ENCODE data around the gene DIPK2B. TPM values are rescaled to one million over a fixed set of nuclear protein-coding genes. Genes with fewer than 3 reads are reported as not detected.

DIPK2B gene
- under 1 TPM in 2 of 6 donors, not detected in 4; 0.06 to 0.26 TPM for polyA plus RNA-seq (ENCODE audit: low read depth in 6 of 6)

- peaks cover 0 to 8% (median 2%) of the 10 kb centered on the region in 7 donors for H3K9me3 Mint-ChIP-seq
- no peak for ATAC-seq (ENCODE audit: low read depth in 2 of 2)
- no peak for DNase-seq
- H3K4me1 Mint-ChIP-seq: no peaks in the 10 kb centered on the region
- no peak within 1 kb of the TSS for H3K27ac Mint-ChIP-seq
- H3K4me3 Mint-ChIP-seq: peak within 1 kb of the TSS in 1 of 8 donors; percentile 31
- no peaks in the 10 kb centered on the region for H3K36me3 Mint-ChIP-seq
- H3K27me3 Mint-ChIP-seq: peaks cover 21 to 57% (median 30%) of the 10 kb centered on the region in 3 donors
Measured at GRCh38 chrX:45200741-45201234, at the start of gene DIPK2B. TSS of gene DIPK2B (minus strand) at chrX:45200876. CDS start at chrX:45200826, 50 bp downstream.

GRCh38 chrX:45240301-45240700 is 39.6 kb upstream of the DIPK2B start:
- H3K4me3 Mint-ChIP-seq: no peak overlapping the region
- DNase-seq (no peak), ATAC-seq (ENCODE audit: low read depth in 2 of 2) (no peak)
- H3K27me3 Mint-ChIP-seq: peaks cover 0 to 6% (median 0%) of the 10 kb centered on the region in 3 donors
- peaks cover 0 to 10% (median 3%) of the 10 kb centered on the region in 7 donors for H3K9me3 Mint-ChIP-seq
- peak overlapping the region in 1 of 6 donors; percentile 27 for H3K27ac Mint-ChIP-seq
- H3K4me1 Mint-ChIP-seq: no peaks in the 10 kb centered on the region
- no peaks in the 10 kb centered on the region for H3K36me3 Mint-ChIP-seq

DNA sequence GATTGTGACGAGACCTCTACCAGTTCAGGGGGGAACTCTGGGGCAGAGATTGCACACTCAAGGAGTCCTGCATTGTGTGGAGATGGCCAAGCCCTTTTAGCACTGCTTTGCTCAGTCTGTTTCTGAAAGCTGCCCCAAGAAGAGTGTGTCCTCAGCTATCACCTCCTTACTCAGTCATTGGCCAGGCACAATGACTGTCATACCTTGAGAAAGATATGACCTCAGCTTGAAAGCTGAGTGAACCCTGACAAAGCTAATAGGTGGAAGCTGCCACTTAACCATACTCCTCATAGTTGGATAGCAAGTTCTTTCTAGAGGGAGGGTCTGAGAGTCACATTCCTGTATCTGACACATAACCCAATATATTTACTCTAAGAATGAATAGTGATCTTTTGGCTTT is 37.8 kb upstream of the DIPK2B start:
- Mint-ChIP-seq H3K36me3 (no peaks in the 10 kb centered on the region), H3K4me1 (peaks cover 0 to 5% (median 2%) of the 10 kb centered on the region in 3 donors), H3K27ac (no peak overlapping the region), H3K27me3 (peaks cover 0 to 6% (median 0%) of the 10 kb centered on the region in 3 donors), H3K4me3 (no peak overlapping the region), H3K9me3 (peaks cover 0 to 3% (median 0%) of the 10 kb centered on the region in 7 donors)
- no peak for DNase-seq
- ATAC-seq (ENCODE audit: low read depth in 2 of 2): no peak

GRCh38 chrX:45233531-45233930 is 32.9 kb upstream of the DIPK2B start:
- H3K36me3 Mint-ChIP-seq: no peaks in the 10 kb centered on the region
- H3K4me3 Mint-ChIP-seq: peak overlapping the region in 1 of 8 donors; percentile 42
- peaks cover 0 to 6% (median 0%) of the 10 kb centered on the region in 7 donors for H3K9me3 Mint-ChIP-seq
- H3K27me3 Mint-ChIP-seq: peaks cover 0 to 6% (median 0%) of the 10 kb centered on the region in 3 donors
- no peak for DNase-seq
- no peak for ATAC-seq (ENCODE audit: low read depth in 2 of 2)
- H3K27ac Mint-ChIP-seq: peak overlapping the region in 2 of 6 donors; percentile 48 to 68
- peaks cover 34 to 35% (median 34%) of the 10 kb centered on the region in 3 donors for H3K4me1 Mint-ChIP-seq

DNA sequence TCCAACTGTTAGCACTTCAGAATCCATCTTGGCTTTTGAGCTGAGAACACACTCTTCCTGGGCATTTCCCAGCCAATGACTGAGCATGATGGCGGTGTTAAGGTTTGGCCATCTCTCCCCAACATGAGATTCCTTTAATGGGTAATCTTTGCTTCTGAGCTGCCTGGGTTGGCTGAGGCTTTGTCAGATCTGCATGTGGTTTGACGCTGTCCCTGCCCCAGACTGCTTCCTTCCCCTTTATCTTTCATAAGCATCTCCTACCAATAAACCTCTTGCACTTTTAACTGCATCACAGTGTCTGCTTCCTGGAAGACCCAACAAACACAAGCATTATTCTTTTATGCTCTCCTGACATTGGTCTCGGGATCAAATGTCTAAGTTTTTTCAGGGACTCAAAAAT is 31.5 kb upstream of the DIPK2B start:
- Mint-ChIP-seq H3K4me1 (peaks cover 34 to 41% (median 34%) of the 10 kb centered on the region in 3 donors), H3K4me3 (peak overlapping the region in 5 of 8 donors; percentile 31 to 80 (median 49)), H3K36me3 (no peaks in the 10 kb centered on the region), H3K27me3 (no peaks in the 10 kb centered on the region), H3K27ac (peak overlapping the region in 4 of 6 donors; percentile 16 to 48 (median 34)), H3K9me3 (peaks cover 0 to 6% (median 0%) of the 10 kb centered on the region in 7 donors)
- peak; percentile 9 for DNase-seq
- peak; percentile 59 to 60 for ATAC-seq (ENCODE audit: low read depth in 2 of 2)

DNA sequence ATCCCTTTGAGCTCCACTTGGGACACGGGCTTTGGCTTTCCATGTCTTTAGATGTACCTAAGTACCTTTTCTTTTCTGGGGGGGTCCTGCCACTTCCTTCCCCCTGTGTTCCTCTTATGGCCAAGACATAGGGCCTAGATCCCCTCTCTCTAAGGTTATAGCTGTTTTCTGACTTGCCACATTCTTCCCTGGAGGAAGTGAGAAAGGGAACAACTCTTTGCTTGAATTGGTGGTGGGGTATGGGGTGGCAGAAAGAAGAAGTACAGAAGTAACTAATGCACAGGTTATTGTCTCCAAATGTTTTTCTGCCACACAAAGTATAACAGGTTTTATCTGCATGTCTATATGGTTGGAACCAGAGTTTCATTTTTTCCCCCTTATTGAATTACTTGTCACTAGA is 29.7 kb upstream of the DIPK2B start:
- Mint-ChIP-seq H3K36me3 (no peaks in the 10 kb centered on the region), H3K4me3 (peak overlapping the region in 5 of 8 donors; percentile 16 to 74 (median 71)), H3K27me3 (no peaks in the 10 kb centered on the region), H3K4me1 (peaks cover 34 to 41% (median 34%) of the 10 kb centered on the region in 3 donors), H3K9me3 (peaks cover 0 to 6% (median 0%) of the 10 kb centered on the region in 7 donors), H3K27ac (peak overlapping the region in 2 of 6 donors; percentile 54 to 94)
- DNase-seq (peak; percentile 36), ATAC-seq (ENCODE audit: low read depth in 2 of 2) (peak; percentile 80 to 87)

DNA sequence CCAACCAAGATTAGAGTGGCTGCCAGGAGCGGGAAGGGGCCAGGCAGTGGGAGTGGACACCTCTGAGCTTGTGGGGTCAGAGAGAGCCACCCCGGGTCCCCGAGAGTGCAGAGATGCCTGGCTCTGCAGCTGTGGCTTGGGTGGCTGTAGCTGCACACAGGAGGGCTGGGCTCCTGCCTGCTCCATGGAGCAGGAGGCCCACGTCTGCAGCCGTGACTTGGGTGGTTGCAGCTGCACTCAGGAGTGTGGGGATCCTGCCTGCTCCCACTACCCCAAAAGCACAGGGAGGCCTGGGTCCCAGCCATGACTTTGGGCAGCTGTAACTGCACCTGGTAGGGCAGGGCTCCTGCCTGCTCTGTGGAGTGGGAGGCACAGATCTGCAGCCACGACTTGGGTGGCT is 28.7 kb upstream of the DIPK2B start:
- H3K36me3 Mint-ChIP-seq: no peaks in the 10 kb centered on the region
- H3K27me3 Mint-ChIP-seq: no peaks in the 10 kb centered on the region
- ATAC-seq (ENCODE audit: low read depth in 2 of 2) (no peak), DNase-seq (no peak)
- no peak overlapping the region for H3K27ac Mint-ChIP-seq
- peaks cover 0 to 6% (median 0%) of the 10 kb centered on the region in 7 donors for H3K9me3 Mint-ChIP-seq
- H3K4me3 Mint-ChIP-seq: no peak overlapping the region
- peaks cover 34 to 41% (median 34%) of the 10 kb centered on the region in 3 donors for H3K4me1 Mint-ChIP-seq

DNA sequence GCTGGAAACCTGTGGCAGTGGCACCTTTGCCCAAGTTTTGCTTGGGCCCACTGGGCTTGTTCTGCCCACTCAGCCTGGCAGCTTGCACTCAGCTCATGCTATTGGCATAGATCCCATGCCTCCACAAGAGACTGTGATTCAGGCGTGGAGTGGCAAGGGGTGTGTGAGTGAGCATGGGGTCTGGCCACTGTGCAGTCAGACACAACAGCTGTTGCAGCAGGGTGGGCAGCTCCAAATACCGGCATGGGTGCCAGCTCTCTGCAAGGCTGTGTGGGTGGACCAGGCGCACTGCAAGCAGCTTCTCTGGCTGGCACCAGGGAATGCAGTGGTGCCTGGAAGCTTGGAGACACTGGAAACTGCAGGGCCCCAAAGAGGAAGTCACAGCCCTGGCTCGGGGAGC is 27.4 kb upstream of the DIPK2B start:
- Mint-ChIP-seq H3K36me3 (no peaks in the 10 kb centered on the region), H3K27me3 (no peaks in the 10 kb centered on the region), H3K4me3 (peak overlapping the region in 1 of 8 donors; percentile 66), H3K9me3 (peaks cover 0 to 6% (median 0%) of the 10 kb centered on the region in 7 donors), H3K4me1 (peaks cover 27 to 40% (median 29%) of the 10 kb centered on the region in 3 donors), H3K27ac (peak overlapping the region in 2 of 6 donors; percentile 59 to 75)
- DNase-seq (no peak), ATAC-seq (ENCODE audit: low read depth in 2 of 2) (no peak)

GRCh38 chrX:45208121-45208856 is 7.6 kb upstream of the DIPK2B start:
- ATAC-seq (ENCODE audit: low read depth in 2 of 2) (no peak), DNase-seq (no peak)
- H3K36me3 Mint-ChIP-seq: peaks cover 0 to 12% of the 10 kb centered on the region in 2 donors
- H3K4me3 Mint-ChIP-seq: peak overlapping the region in 1 of 8 donors; percentile 18
- no peak overlapping the region for H3K27ac Mint-ChIP-seq
- H3K27me3 Mint-ChIP-seq: peaks cover 0 to 26% (median 6%) of the 10 kb centered on the region in 3 donors
- H3K4me1 Mint-ChIP-seq: peaks cover 0 to 4% (median 4%) of the 10 kb centered on the region in 3 donors
- H3K9me3 Mint-ChIP-seq: peaks cover 6 to 33% (median 12%) of the 10 kb centered on the region in 7 donors

DNA sequence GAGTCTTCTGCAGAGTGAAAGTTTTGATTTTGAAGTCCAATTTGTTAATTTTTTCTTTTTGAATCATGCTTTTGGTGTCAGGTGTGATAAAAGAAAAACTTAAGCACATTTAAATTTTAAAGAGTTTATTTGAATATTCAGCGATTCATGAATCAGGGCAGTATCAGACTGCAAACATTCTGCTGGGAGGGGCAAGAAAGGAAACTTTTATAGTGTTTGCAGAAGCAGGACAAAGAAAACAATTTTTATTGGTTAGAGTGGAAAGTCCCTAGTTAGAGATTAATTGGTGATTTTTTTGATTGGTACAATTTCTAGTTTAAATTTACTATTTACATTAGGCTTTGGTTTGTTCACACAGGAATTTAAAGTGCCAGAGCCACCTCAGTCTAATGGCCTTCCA is 1.5 kb upstream of the DIPK2B start:
- no peaks in the 10 kb centered on the region for H3K4me1 Mint-ChIP-seq
- H3K27ac Mint-ChIP-seq: no peak overlapping the region
- DNase-seq (no peak), ATAC-seq (ENCODE audit: low read depth in 2 of 2) (no peak)
- H3K9me3 Mint-ChIP-seq: peaks cover 5 to 22% (median 12%) of the 10 kb centered on the region in 7 donors
- peaks cover 0 to 10% of the 10 kb centered on the region in 2 donors for H3K36me3 Mint-ChIP-seq
- peaks cover 13 to 49% (median 25%) of the 10 kb centered on the region in 3 donors for H3K27me3 Mint-ChIP-seq
- H3K4me3 Mint-ChIP-seq: no peak overlapping the region

- ATAC-seq (ENCODE audit: low read depth in 2 of 2) (no peak), DNase-seq (no peak)
- Mint-ChIP-seq H3K36me3 (no peaks in the 10 kb centered on the region), H3K9me3 (peaks cover 0 to 2% (median 0%) of the 10 kb centered on the region in 7 donors), H3K27me3 (peaks cover 21 to 53% (median 25%) of the 10 kb centered on the region in 3 donors), H3K4me3 (no peak overlapping the region), H3K4me1 (no peaks in the 10 kb centered on the region), H3K27ac (no peak overlapping the region)
Measured at GRCh38 chrX:45198706-45199105, 2.0 kb downstream of the DIPK2B start.

DNA sequence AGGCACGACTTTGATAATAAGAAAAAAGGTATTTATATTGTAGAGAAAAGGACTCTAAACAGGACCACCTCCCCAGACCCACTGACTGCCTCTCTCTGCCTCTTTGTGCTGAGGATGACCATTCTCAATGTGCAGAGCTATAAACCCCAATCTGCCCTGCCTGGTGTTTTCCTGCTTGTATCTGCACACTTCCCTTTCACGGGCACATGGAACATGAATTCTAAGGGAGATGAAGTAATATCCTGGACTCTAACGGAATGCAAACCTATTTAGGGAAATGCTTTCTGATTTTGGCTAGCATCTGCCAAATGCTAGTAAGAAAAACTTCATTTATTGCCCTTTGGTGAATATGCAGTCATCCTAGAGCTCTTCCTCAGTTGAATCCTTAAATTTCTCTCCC is 2.4 kb downstream of the DIPK2B start:
- DNase-seq (no peak), ATAC-seq (ENCODE audit: low read depth in 2 of 2) (no peak)
- no peaks in the 10 kb centered on the region for H3K4me1 Mint-ChIP-seq
- no peak overlapping the region for H3K4me3 Mint-ChIP-seq
- no peaks in the 10 kb centered on the region for H3K36me3 Mint-ChIP-seq
- no peak overlapping the region for H3K27ac Mint-ChIP-seq
- peaks cover 21 to 53% (median 25%) of the 10 kb centered on the region in 3 donors for H3K27me3 Mint-ChIP-seq
- H3K9me3 Mint-ChIP-seq: peaks cover 0 to 2% (median 0%) of the 10 kb centered on the region in 7 donors

GRCh38 chrX:45196701-45197100 is 4.0 kb downstream of the DIPK2B start:
- Mint-ChIP-seq H3K36me3 (no peaks in the 10 kb centered on the region), H3K9me3 (peaks cover 0 to 2% (median 0%) of the 10 kb centered on the region in 7 donors), H3K4me1 (peaks cover under 1 to 7% (median 2%) of the 10 kb centered on the region in 3 donors), H3K27ac (no peak overlapping the region), H3K4me3 (no peak overlapping the region), H3K27me3 (peaks cover 17 to 49% (median 21%) of the 10 kb centered on the region in 3 donors)
- DNase-seq: no peak
- ATAC-seq (ENCODE audit: low read depth in 2 of 2): no peak
